ENCODE measurements around the gene TRAPPC10.
"Not testable (repeated sequence)": the region's sequence is repeated elsewhere in the genome, so short reads cannot be mapped to it uniquely, and the experiment has no call there.

Gene TRAPPC10

GRCh38 chr21:44107026-44107501 lies 95.0 kb downstream of the TRAPPC10 start, which contains the start of gene PWP2:
PWP2 (plus strand) TSS chr21:44107399; CDS start chr21:44107417, 18 bp downstream.
- H3K4me1 Mint-ChIP-seq (ENCODE audit: low read depth); H3K27me3 Mint-ChIP-seq; intact Hi-C loops (cut with micrococcal nuclease); H3K9me3 Mint-ChIP-seq; H3K4me3 Mint-ChIP-seq; H3K36me3 Mint-ChIP-seq (ENCODE audit: low read depth); H3K27ac Mint-ChIP-seq: not testable (repeated sequence)

DNA sequence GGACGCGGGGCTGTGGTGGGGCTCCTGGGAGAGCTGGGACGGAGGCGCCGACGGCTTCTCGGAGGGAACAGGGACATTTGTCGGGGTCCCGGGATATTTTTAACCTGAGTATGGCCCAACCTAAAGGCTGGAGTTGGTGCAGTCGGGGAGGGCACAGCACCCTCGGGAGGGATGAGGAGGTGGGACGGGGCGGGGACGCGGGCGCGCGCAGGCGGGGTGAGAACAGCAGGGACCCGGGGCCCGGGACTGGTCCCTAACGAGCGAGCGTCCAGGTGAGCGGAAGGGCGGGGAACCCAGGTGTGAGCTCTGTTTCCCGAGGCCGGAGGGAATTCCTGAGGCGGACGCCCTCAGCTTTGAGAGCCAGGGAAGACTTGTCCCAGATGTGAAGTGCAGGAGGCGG lies 95.5 kb downstream of the TRAPPC10 start:
- H3K27me3 Mint-ChIP-seq; H3K27ac Mint-ChIP-seq; H3K4me1 Mint-ChIP-seq (ENCODE audit: low read depth); H3K36me3 Mint-ChIP-seq (ENCODE audit: low read depth); intact Hi-C loops (cut with micrococcal nuclease); H3K9me3 Mint-ChIP-seq; H3K4me3 Mint-ChIP-seq: not testable (repeated sequence)

- H3K27ac Mint-ChIP-seq; H3K36me3 Mint-ChIP-seq (ENCODE audit: low read depth); H3K9me3 Mint-ChIP-seq; H3K27me3 Mint-ChIP-seq; H3K4me1 Mint-ChIP-seq (ENCODE audit: low read depth); H3K4me3 Mint-ChIP-seq; intact Hi-C loops (cut with micrococcal nuclease): not testable (repeated sequence)
Measured at GRCh38 chr21:44113702-44114371, 101.7 kb downstream of the TRAPPC10 start.

- H3K27me3 Mint-ChIP-seq; H3K4me3 Mint-ChIP-seq; intact Hi-C loops (cut with micrococcal nuclease); H3K9me3 Mint-ChIP-seq; H3K27ac Mint-ChIP-seq; H3K36me3 Mint-ChIP-seq (ENCODE audit: low read depth); H3K4me1 Mint-ChIP-seq (ENCODE audit: low read depth): not testable (repeated sequence)
Measured at GRCh38 chr21:44122131-44122530, 110.0 kb downstream of the TRAPPC10 start.

- H3K4me1 Mint-ChIP-seq (ENCODE audit: low read depth); H3K27ac Mint-ChIP-seq; H3K9me3 Mint-ChIP-seq; intact Hi-C loops (cut with micrococcal nuclease); H3K4me3 Mint-ChIP-seq; H3K36me3 Mint-ChIP-seq (ENCODE audit: low read depth); H3K27me3 Mint-ChIP-seq: not testable (repeated sequence)
Measured at GRCh38 chr21:44127827-44128226, 115.7 kb downstream of the TRAPPC10 start.

- H3K27me3 Mint-ChIP-seq; H3K4me1 Mint-ChIP-seq (ENCODE audit: low read depth); intact Hi-C loops (cut with micrococcal nuclease); H3K27ac Mint-ChIP-seq; H3K4me3 Mint-ChIP-seq; H3K9me3 Mint-ChIP-seq; H3K36me3 Mint-ChIP-seq (ENCODE audit: low read depth): not testable (repeated sequence)
Measured at GRCh38 chr21:44133715-44134057, 121.6 kb downstream of the TRAPPC10 start.

- H3K27me3 Mint-ChIP-seq; intact Hi-C loops (cut with micrococcal nuclease); H3K27ac Mint-ChIP-seq; H3K36me3 Mint-ChIP-seq (ENCODE audit: low read depth); H3K4me3 Mint-ChIP-seq; H3K9me3 Mint-ChIP-seq; H3K4me1 Mint-ChIP-seq (ENCODE audit: low read depth): not testable (repeated sequence)
Measured at GRCh38 chr21:44134732-44135131, 122.6 kb downstream of the TRAPPC10 start.

GRCh38 chr21:44138039-44138438 lies 125.9 kb downstream of the TRAPPC10 start:
- H3K27ac Mint-ChIP-seq; intact Hi-C loops (cut with micrococcal nuclease); H3K9me3 Mint-ChIP-seq; H3K4me1 Mint-ChIP-seq (ENCODE audit: low read depth); H3K36me3 Mint-ChIP-seq (ENCODE audit: low read depth); H3K4me3 Mint-ChIP-seq; H3K27me3 Mint-ChIP-seq: not testable (repeated sequence)

- H3K4me3 Mint-ChIP-seq; H3K27ac Mint-ChIP-seq; H3K4me1 Mint-ChIP-seq (ENCODE audit: low read depth); H3K27me3 Mint-ChIP-seq; H3K36me3 Mint-ChIP-seq (ENCODE audit: low read depth); H3K9me3 Mint-ChIP-seq; intact Hi-C loops (cut with micrococcal nuclease): not testable (repeated sequence)
Measured at GRCh38 chr21:44139787-44140551, 127.9 kb downstream of the TRAPPC10 start.

- not testable (repeated sequence) for H3K4me3 Mint-ChIP-seq; H3K36me3 Mint-ChIP-seq (ENCODE audit: low read depth)
Measured at GRCh38 chr21:44140552-44140932, 128.4 kb downstream of the TRAPPC10 start.

GRCh38 chr21:44142470-44142869 lies 130.4 kb downstream of the TRAPPC10 start:
- H3K36me3 Mint-ChIP-seq (ENCODE audit: low read depth); H3K27ac Mint-ChIP-seq; H3K27me3 Mint-ChIP-seq; intact Hi-C loops (cut with micrococcal nuclease); H3K4me3 Mint-ChIP-seq; H3K4me1 Mint-ChIP-seq (ENCODE audit: low read depth); H3K9me3 Mint-ChIP-seq: not testable (repeated sequence)

More at GRCh38 chr21:44140552-44140932, 128.4 kb downstream of the TRAPPC10 start:
- H3K4me1 Mint-ChIP-seq (ENCODE audit: low read depth); H3K27me3 Mint-ChIP-seq; H3K27ac Mint-ChIP-seq; H3K9me3 Mint-ChIP-seq; intact Hi-C loops (cut with micrococcal nuclease): not testable (repeated sequence)

DNA sequence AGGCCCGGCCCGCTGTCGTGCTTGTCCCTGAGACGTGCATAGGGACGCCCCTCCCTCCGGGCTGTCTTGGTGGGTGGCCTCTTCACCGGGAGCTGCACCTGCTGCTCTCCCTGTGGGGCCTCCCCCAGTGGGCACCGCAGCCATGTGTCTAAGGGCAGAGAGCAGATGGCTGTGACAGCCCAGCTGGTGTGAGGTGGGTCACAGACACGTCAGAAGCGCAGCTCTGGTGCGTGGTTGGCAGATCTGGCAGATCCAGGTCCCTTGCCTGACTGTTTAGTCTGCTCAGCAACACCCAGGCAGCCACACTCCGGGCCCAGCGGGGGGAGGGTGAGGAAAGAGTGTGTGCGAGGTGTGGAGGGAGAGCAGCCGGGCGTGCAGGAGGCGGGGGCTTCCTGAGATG lies 131.3 kb downstream of the TRAPPC10 start:
- intact Hi-C loops (cut with micrococcal nuclease); H3K27ac Mint-ChIP-seq; H3K36me3 Mint-ChIP-seq (ENCODE audit: low read depth): not testable (repeated sequence)

GRCh38 chr21:44143996-44144395 lies 131.9 kb downstream of the TRAPPC10 start:
- H3K36me3 Mint-ChIP-seq (ENCODE audit: low read depth); H3K27me3 Mint-ChIP-seq; intact Hi-C loops (cut with micrococcal nuclease); H3K27ac Mint-ChIP-seq; H3K4me1 Mint-ChIP-seq (ENCODE audit: low read depth); H3K4me3 Mint-ChIP-seq; H3K9me3 Mint-ChIP-seq: not testable (repeated sequence)

More for the DNA sequence above, 131.3 kb downstream of the TRAPPC10 start:
- not testable (repeated sequence) for H3K9me3 Mint-ChIP-seq; H3K4me3 Mint-ChIP-seq; H3K4me1 Mint-ChIP-seq (ENCODE audit: low read depth); H3K27me3 Mint-ChIP-seq

DNA sequence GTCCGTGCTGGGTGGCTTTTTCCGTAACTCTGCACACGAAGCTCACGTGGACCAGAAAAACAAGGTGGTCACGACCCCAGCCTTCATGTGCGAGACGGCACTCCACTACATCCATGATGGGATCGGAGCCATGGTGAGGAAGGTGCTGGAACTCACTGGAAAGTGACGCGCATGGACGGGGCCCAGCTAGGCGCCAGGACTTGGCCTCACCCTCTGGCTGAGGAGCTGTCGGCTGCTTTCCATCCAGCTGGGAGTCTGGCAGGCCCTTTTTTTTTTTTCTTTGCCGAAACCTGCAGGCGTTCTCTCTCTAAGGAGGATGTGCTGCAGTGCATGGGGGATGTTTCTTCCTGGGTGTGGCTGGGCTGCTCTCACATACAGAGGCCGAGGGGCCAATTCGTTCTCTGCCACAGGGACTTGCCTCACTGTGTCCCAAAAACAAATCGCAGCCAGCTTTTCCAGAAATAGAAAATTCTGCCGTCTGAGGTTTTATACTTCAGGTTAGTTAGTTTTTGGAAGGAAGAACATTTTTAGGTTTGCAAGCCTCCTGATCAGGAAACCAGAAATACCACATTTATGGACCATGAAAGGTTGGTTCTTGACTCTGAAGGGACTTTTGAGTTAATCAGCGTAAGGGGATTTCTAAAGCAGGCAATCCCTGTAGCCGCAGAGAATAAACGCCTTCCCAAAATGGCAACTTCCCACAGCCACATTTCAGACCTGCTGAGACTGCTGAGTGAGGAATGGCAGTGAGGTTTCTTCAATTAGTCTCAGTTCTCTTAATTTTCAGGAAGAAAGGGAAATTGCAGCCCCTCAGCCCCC lies 132.9 kb downstream of the TRAPPC10 start:
- H3K36me3 Mint-ChIP-seq (ENCODE audit: low read depth); H3K27ac Mint-ChIP-seq; H3K4me1 Mint-ChIP-seq (ENCODE audit: low read depth); H3K9me3 Mint-ChIP-seq; H3K27me3 Mint-ChIP-seq; intact Hi-C loops (cut with micrococcal nuclease); H3K4me3 Mint-ChIP-seq: not testable (repeated sequence)

Measured in dendritic cell treated with granulocyte-macrophage colony-stimulating factor and Interleukin-4, amounts not matched to agents 40 ng/mL and 50 ng/mL, for 4 days (primary cell).